Neural cell (in vitro differentiated cells): ENCODE measurements around the gene RASSF4. TPM values are rescaled to one million over a fixed set of nuclear protein-coding genes. Genes with fewer than 3 reads are reported as not detected.

Source experiments
- H2AFZ ChIP-seq: fragments of 200-600, 300-800 bp; sonication (generic), shearing (Covaris generic); 2 replicates; pipeline ENCODE4 v1.6.0; 2014; ENCODE audit warnings: low read depth, mild to moderate bottlenecking, antibody characterized with exemption, low read length, moderate library complexity
- H3F3A ChIP-seq: fragments of 200-600 bp; shearing (Covaris generic); 2 replicates; pipeline ENCODE4 v1.6.1; 2016; ENCODE audit warnings: mild to moderate bottlenecking, moderate library complexity, mixed read lengths, antibody characterized with exemption, low read length; ENCODE audit not compliant: insufficient read depth, poor library complexity, severe bottlenecking
- H3K27ac ChIP-seq: fragments of 200-600, 300-800 bp; sonication (generic), shearing (Covaris generic); 2 replicates; pipeline ENCODE4 v1.5.1; 2014; ENCODE audit warnings: mild to moderate bottlenecking, low read length, moderate library complexity
- H3K27me3 ChIP-seq: fragments of 300-800, 200-600 bp; sonication (generic), shearing (Covaris generic); 2 replicates; pipeline ENCODE4 v1.6.0; 2014; ENCODE audit warnings: mild to moderate bottlenecking, low read depth, low read length, moderate library complexity; ENCODE audit not compliant: insufficient read depth
- H3K36me3 ChIP-seq: fragments of 300-800, 200-600 bp; sonication (generic), shearing (Covaris generic); 2 replicates; pipeline ENCODE4 v1.5.1; 2014; ENCODE audit warnings: mild to moderate bottlenecking, antibody characterized with exemption, low read length, moderate library complexity; ENCODE audit not compliant: insufficient read depth
- H3K4me2 ChIP-seq: fragments of 300-800, 200-600 bp; sonication (generic), shearing (Covaris generic); 2 replicates; pipeline ENCODE4 v1.6.0; 2014; ENCODE audit warnings: mild to moderate bottlenecking, low read length
- H3K4me3 ChIP-seq: fragments of 300-800, 200-600 bp; sonication (generic), shearing (Covaris generic); 2 replicates; pipeline ENCODE4 v1.5.1; 2014; ENCODE audit warnings: mild to moderate bottlenecking, low read length, moderate library complexity
- H3K79me2 ChIP-seq: fragments of 200-600 bp; shearing (Covaris generic); replicated peaks from 2 replicates; pipeline ENCODE4 v1.6.0; 2014; ENCODE audit warnings: mild to moderate bottlenecking, low read length, moderate library complexity; ENCODE audit not compliant: insufficient read depth
- H3K9ac ChIP-seq: fragments of 300-800, 200-600 bp; sonication (generic), shearing (Covaris generic); 2 replicates; pipeline ENCODE4 v1.6.1; 2016; ENCODE audit warnings: mild to moderate bottlenecking, low read length, mixed read lengths
- H3K9me2 ChIP-seq: fragments of 200-600 bp; shearing (Covaris generic); 2 replicates; pipeline ENCODE4 v1.6.1; 2016; ENCODE audit warnings: mild to moderate bottlenecking, low read length, mixed read lengths; ENCODE audit not compliant: insufficient read depth
- H3K9me3 ChIP-seq: fragments of 200-600, 300-800 bp; sonication (generic), shearing (Covaris generic); 2 replicates; pipeline ENCODE4 v1.6.1; 2016; ENCODE audit warnings: mild to moderate bottlenecking, mixed run types, low read length, moderate library complexity, mixed read lengths
- H4K20me1 ChIP-seq: fragments of 200-600 bp; shearing (Covaris generic); 2 replicates; pipeline ENCODE4 v1.6.1; 2016; ENCODE audit warnings: mild to moderate bottlenecking, mixed run types; ENCODE audit not compliant: insufficient read depth
- EP300 ChIP-seq: fragments of 450-650 bp; conservative IDR thresholded peaks from 2 replicates; pipeline ENCODE4 v1.6.1; 2014; ENCODE audit warnings: antibody characterized with exemption, mild to moderate bottlenecking, moderate library complexity; ENCODE audit not compliant: poor library complexity, severe bottlenecking
- EZH2 ChIP-seq: fragments of 200-600, 300-800 bp; shearing (Covaris generic), sonication (generic); IDR thresholded peaks from 2 replicates; pipeline ENCODE4 v1.6.1; 2014; ENCODE audit warnings: antibody characterized with exemption, low read length, borderline replicate concordance, mild to moderate bottlenecking; ENCODE audit not compliant: insufficient read depth, poor library complexity, severe bottlenecking
- MXI1 ChIP-seq: fragments of 450-650 bp; conservative IDR thresholded peaks from 2 replicates; pipeline ENCODE4 v1.6.1; 2014; ENCODE audit warnings: antibody characterized with exemption, mild to moderate bottlenecking; ENCODE audit not compliant: poor library complexity, severe bottlenecking
- POLR2AphosphoS5 ChIP-seq: IDR thresholded peaks from 2 replicates; pipeline ENCODE4 v1.6.1; 2012
- RAD21 ChIP-seq: fragments of 450-650 bp; conservative IDR thresholded peaks from 2 replicates; pipeline ENCODE4 v1.6.1; 2014; ENCODE audit warnings: antibody characterized with exemption, mild to moderate bottlenecking, moderate library complexity
- SMC3 ChIP-seq: fragments of 450-650 bp; conservative IDR thresholded peaks from 2 replicates; pipeline ENCODE4 v1.6.1; 2014; ENCODE audit warnings: antibody characterized with exemption, mild to moderate bottlenecking, moderate library complexity; ENCODE audit not compliant: poor library complexity
- TAF1 ChIP-seq: IDR thresholded peaks from 2 replicates; pipeline ENCODE4 v1.6.1; 2012; ENCODE audit warnings: low read depth
- polyA plus RNA-seq: library from polyadenylated mRNA; depleted of rRNA; stranded (reverse); fragments of >200 nt; gene quantifications from 2 replicates; pipeline ENCODE4 v1.2.3, GENCODE V29; 2014
- TF ChIP-seq, protein P1 (sequence below): IDR thresholded peaks from 2 replicates; pipeline ENCODE4 v1.6.1; 2012; ENCODE audit warnings: borderline replicate concordance
- TF ChIP-seq, protein P2 (sequence below): fragments of 450-650 bp; IDR thresholded peaks from 2 replicates; pipeline ENCODE4 v1.5.1; 2014; ENCODE audit warnings: antibody characterized with exemption, mild to moderate bottlenecking, moderate library complexity; ENCODE audit not compliant: poor library complexity, severe bottlenecking

RASSF4 gene
- polyA plus RNA-seq, 1 donor from 2014 or later = 10.2 TPM

DNA sequence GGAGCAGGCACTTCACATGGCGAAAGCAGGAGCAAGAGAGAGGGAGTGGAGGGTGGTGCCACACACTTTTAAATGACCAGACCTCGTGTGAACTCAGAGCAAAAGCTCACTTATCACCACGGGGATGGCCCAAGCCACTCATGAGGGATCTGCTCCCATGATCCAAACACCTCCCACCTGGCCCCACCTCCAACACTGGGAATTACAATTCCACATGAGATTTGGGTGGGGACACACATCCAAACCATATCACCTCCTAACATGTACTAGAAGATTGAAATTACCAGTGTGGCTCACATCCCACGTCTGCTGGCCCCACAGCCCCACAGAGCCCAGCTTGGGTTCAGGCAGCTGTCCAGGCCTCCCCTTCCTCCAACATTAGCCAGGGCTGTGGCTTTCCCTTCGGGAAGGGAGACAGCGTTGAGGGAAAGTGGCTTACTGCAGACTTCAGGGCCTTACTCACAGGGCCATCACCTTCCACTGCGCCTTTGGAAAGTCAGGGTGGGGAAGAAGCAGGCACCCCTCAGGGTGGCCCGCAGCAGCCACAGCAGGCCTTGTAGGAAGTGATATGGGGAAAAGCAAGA lies 11.3 kb downstream of the RASSF4 start:
- Histone ChIP-seq H3K27ac (no peak overlapping the region), H2AFZ (no peak overlapping the region)

DNA sequence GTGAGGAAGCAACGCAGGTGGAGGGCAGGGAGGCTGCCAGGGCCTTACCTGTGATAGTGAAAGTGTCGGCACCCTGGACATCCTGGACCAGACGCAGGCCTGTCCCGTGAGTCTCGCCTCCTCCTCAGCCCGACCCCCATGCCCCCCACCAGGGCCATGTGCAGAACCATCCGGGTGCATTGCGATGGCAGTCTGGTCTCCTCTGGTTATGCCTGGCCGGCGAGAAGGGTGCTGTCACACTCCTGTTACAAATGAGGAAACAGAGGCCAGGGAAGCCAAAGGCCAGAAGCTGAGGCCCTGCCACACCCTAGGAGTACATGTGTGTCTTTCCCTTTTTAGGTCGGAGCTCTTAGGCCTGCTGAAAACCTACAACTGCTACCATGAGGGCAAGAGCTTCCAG lies 11.8 kb downstream of the RASSF4 start:
- no peak overlapping the region for H3K27ac ChIP-seq
- no peaks in the 10 kb centered on the region for H3K36me3 ChIP-seq
- no peak overlapping the region for H3K9ac ChIP-seq
- no peak overlapping the region for H3K4me2 ChIP-seq
- H3K27me3 ChIP-seq = no peaks in the 10 kb centered on the region
- TF ChIP-seq POLR2AphosphoS5 = no peak
- TF ChIP-seq RAD21 = no peak
- TF ChIP-seq, protein P1, sequence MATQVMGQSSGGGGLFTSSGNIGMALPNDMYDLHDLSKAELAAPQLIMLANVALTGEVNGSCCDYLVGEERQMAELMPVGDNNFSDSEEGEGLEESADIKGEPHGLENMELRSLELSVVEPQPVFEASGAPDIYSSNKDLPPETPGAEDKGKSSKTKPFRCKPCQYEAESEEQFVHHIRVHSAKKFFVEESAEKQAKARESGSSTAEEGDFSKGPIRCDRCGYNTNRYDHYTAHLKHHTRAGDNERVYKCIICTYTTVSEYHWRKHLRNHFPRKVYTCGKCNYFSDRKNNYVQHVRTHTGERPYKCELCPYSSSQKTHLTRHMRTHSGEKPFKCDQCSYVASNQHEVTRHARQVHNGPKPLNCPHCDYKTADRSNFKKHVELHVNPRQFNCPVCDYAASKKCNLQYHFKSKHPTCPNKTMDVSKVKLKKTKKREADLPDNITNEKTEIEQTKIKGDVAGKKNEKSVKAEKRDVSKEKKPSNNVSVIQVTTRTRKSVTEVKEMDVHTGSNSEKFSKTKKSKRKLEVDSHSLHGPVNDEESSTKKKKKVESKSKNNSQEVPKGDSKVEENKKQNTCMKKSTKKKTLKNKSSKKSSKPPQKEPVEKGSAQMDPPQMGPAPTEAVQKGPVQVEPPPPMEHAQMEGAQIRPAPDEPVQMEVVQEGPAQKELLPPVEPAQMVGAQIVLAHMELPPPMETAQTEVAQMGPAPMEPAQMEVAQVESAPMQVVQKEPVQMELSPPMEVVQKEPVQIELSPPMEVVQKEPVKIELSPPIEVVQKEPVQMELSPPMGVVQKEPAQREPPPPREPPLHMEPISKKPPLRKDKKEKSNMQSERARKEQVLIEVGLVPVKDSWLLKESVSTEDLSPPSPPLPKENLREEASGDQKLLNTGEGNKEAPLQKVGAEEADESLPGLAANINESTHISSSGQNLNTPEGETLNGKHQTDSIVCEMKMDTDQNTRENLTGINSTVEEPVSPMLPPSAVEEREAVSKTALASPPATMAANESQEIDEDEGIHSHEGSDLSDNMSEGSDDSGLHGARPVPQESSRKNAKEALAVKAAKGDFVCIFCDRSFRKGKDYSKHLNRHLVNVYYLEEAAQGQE = no peak
- no peak for TF ChIP-seq TAF1
- no peak for TF ChIP-seq EZH2
- TF ChIP-seq EP300 = no peak
- TF ChIP-seq, protein P2, sequence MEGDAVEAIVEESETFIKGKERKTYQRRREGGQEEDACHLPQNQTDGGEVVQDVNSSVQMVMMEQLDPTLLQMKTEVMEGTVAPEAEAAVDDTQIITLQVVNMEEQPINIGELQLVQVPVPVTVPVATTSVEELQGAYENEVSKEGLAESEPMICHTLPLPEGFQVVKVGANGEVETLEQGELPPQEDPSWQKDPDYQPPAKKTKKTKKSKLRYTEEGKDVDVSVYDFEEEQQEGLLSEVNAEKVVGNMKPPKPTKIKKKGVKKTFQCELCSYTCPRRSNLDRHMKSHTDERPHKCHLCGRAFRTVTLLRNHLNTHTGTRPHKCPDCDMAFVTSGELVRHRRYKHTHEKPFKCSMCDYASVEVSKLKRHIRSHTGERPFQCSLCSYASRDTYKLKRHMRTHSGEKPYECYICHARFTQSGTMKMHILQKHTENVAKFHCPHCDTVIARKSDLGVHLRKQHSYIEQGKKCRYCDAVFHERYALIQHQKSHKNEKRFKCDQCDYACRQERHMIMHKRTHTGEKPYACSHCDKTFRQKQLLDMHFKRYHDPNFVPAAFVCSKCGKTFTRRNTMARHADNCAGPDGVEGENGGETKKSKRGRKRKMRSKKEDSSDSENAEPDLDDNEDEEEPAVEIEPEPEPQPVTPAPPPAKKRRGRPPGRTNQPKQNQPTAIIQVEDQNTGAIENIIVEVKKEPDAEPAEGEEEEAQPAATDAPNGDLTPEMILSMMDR = no peak
- H3K4me3 ChIP-seq = no peak overlapping the region
- no peaks in the 10 kb centered on the region for H3K9me3 ChIP-seq
- H2AFZ ChIP-seq = no peak overlapping the region
- H3K79me2 ChIP-seq = no peaks in the 10 kb centered on the region
- no peaks in the 10 kb centered on the region for H3K9me2 ChIP-seq
- no peaks in the 10 kb centered on the region for H3F3A ChIP-seq
- H4K20me1 ChIP-seq = no peaks in the 10 kb centered on the region

More for the DNA sequence above, 11.3 kb downstream of the RASSF4 start:
- Histone ChIP-seq H3K4me2 (no peak overlapping the region), H3K9ac (no peak overlapping the region), H3K9me3 (no peaks in the 10 kb centered on the region), H3K4me3 (no peak overlapping the region), H3F3A (no peaks in the 10 kb centered on the region), H3K27me3 (no peaks in the 10 kb centered on the region), H4K20me1 (no peaks in the 10 kb centered on the region), H3K9me2 (no peaks in the 10 kb centered on the region), H3K36me3 (no peaks in the 10 kb centered on the region), H3K79me2 (no peaks in the 10 kb centered on the region)
- TF ChIP-seq, protein P1 = no peak
- TF ChIP-seq EZH2 (no peak), TAF1 (no peak), SMC3 (no peak), EP300 (no peak), RAD21 (no peak), POLR2AphosphoS5 (no peak), MXI1 (no peak)
- TF ChIP-seq, protein P2 = no peak
